HG02884 (cell line): ENCODE measurements around the gene PRRX2.

Source experiments
- ATAC-seq: cut with Tn5 transposase; IDR thresholded peaks from one replicate; pipeline ENCODE4 v1.9.1; 2021; ENCODE audit warnings: mild to moderate bottlenecking, moderate library complexity; ENCODE audit not compliant: unreplicated experiment

PRRX2 gene

DNA sequence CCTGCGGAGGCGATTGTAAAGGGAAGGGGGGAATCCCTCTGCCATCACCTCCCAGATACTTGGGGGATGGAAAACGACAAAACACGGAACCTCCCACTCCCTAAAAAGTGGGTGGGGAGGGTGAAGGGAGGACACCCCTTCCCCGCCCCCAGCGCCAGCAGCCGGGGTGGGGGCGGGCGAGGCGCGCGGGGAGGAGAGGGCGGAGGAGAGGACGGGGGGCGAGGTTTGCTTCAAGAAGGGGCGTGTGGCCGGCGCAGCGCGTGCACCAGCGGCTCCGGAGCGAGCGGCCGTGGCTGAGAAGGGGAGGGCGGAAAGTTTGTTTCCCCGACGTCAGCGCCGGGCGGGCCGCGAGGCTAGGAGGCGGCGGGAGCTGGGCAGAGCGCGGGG, at the start of gene PRRX2:
PRRX2 (plus strand) TSS at position 259 of the 387 bp plus-strand sequence. CDS start 221 bp downstream, outside the sequence.
- ATAC-seq = no peak

DNA sequence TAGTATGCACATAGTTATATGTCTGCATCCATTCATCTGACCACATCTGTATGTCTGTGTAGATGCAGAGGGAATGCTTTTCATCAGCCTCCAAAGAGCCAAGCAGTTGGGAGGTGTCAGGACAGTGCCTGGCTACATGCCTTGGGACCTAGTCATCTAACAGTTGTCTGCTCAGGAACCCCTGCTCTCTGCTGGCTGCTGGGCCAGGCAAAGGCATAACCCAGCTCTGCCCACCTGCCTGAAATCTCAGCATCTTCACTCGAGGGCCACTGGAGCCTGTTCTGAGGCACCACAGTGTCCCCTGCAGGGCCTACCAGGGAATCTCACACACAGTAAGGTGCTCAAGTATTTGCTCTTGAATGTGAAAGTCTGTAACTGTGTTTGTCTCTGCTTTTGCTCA, 48.3 kb upstream of the PRRX2 start:
- ATAC-seq = no peak

DNA sequence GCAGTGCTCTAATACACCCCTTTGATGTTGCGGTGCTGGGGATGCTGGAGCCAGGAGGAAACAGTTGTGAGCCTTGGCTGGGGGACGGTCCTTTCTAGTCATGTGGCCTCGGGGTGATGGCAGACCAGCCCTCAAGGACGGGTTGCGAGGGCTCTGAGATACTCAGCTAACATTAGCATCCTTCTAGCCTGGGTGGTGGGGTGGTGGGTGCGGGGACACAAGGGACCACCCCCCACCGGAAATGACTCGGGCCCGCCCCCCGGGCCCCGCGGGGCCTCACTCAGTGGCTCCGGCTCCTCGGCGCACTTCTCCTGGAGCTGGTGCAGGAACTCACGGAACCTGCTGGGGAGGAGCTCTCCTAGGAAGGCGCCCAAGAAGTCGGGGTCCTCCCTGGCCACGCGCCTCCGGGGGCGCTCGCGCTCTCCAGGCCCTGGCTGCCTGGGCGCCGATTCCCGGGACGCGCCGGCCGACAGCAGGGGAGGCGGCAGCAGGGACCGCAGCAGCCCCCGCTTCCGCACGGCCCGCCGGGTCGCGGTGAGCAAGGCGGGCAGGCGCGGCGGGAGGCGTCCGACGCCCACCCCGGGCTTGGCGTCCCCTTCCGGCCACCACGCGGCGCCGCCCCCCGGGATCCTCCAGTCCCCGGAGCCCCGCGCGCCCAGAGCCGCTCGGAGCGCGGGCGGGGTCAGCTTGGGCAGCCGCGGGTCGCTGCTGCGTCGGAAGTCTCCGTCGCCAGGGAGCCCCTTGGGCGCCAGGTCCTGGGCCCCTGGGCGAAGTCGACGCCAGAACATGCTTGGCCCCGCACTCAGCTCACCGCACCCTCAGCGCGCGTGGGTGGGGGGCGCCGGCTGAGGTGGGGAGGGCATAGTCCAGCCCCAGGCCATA, 45.4 kb upstream of the PRRX2 start:
- ATAC-seq = no peak

DNA sequence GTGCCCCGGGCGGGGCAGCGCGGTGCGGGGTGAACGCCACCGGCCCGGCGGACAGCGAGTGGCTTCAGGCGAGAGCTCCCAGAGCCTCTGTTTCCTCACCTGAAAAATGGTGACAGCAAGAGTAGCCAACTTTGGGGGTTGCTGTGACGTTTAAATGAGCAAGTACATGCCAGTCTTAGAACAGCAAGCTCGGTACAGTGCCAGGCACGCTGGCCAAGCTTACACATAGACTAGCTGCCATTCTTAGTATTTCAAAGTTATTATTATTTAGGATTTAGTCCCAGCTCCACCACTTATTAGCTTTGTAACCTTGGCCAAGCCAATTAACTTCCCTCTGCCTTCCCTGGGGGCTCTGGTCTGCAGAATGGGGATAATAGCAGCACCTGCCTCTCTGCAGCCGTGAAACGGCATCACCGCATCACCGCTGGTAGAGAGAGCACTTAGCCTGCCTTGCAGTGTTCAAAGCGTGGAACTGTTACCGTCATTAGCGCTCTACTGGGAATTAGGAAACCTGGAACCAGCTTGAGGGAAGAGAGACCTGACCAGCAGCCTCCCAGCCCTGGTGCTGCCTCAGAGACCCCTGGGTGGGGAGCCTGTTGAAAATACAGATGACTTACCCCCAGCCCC, 44.7 kb upstream of the PRRX2 start, which contains the start of gene C9orf50:
C9orf50 (minus strand) TSS at position 433 of the 627 bp plus-strand sequence. CDS start 527 bp downstream, outside the sequence.
- ATAC-seq = no peak

DNA sequence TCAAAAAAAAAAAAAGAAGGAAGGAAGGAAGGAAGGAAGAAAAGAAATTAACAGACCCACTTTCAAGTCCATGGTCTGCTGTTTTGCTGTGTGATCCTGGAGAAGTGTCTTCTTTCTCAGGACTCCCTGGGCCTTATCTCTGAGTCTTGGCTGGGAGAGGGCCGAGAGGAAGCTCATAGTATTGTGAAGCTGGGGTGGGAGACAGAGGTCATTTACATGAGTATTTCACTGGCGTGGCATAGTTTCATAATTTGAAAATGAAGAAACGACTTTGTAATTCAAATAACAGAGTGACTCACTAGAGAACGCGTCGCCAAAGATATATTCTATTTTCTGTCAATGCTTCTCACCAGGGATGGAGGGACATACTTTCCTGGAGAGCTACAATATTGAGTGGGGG, 42.1 kb upstream of the PRRX2 start:
- ATAC-seq = no peak

DNA sequence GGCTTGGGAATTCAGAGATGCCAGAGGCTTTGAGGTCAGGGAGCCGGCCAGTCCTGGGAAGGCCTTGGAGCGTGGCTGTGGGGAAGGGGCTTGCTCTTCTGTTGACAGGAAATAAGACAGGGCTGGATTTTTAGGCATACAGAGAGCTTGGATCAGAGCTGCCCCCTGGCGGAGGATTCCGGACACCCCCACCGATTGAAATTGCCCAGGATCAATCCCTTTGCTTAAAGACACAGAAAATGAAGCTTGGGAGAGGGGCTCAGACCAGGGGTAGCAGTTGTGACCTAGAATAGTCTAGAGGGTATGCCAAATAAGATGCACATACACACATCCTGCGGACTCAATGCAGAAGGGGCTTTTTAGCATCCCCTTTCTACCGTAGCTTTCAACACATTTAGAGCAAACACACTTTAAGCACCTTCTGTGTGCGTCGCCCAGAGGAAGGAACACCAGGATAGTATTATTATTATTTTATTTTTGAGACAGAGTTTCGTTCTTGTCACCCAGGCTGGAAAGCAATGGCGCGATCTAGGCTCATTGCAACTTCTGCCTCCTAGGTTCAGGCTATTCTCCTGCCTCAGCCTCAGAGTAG, 41.2 kb upstream of the PRRX2 start:
- no peak for ATAC-seq

DNA sequence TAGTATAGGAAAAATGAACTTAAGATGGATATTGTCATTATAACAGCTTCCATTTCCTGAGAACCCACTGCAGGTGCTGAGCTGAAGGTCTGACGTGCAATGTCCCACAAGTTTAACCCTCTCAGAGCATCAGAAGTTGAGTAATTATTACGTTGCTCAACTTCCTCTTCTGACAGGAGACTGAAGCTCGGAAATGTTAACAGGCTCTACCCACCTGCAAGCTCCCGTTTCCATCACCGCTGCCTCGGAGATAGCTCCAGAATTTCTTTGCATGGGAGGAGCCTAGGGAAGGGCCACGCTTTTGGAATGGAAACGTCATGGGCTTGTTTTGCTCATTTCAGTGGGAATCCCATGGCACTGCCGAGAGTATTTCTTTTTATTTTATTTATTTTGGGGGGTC, 40.5 kb upstream of the PRRX2 start:
- no peak for ATAC-seq

DNA sequence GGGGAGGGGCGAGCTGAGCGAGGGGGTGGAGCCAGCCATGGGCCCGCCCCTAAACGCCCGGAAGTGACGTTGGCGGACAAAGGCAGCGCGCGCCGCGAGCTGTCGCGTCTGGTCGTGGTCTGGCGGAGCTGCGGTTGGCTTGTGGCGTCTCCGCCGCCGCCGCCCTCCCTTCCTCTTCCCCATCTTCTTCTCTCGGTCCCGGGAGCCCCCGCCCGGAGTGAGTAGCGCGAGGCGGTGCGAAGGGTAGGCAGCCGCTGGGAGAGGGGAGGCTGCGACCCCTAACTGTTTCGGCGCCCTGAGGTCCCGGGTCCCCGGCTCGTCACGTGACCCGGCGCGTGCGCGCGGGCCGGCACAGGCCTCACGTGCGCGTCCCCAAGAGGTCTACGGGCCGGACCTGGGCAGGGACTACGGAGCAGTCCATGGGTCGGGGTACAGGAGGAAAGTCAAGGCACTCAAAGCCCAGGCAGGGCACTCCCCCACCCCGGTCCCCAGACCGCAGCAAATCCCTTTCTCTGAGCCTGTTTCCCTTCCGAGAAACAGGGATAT, 39.3 kb upstream of the PRRX2 start, which contains the start of gene NTMT1:
NTMT1 (plus strand) TSS at position 85 of the 546 bp plus-strand sequence. CDS start 6,541 bp downstream, outside the sequence.
- peak; percentile 57 for ATAC-seq

DNA sequence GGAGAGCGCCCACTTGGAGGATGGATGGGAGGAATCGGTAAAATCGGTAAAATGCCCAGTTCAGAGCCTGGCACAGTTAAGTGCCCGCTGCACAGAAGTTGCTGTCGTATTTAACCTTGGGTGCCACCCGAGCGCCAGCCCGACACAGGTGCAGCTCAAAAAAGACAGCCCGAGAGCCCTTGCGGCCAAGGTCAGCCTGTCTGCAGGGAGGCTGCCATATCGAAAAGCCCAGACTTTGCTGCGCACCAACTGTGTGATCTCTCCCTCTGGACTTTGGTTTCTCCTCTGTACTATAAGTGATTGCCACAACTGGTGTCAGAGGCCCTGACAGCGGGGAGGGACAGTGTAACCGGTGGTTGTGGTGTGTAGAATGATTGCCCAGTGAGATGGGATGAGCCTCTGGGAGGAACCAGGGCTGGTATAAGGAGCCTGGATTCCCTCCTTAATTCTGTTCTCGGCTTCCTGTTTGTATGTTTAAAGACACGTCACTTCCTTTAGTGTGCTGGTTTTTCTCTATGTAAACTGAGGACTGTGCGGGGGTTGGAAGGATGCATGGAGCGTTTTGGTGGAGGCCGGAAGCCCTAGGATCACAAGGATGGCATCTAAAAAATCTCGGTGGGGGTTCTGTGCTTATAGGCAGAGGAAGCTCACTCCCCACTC, 38.7 kb upstream of the PRRX2 start:
- ATAC-seq = peak; percentile 32

DNA sequence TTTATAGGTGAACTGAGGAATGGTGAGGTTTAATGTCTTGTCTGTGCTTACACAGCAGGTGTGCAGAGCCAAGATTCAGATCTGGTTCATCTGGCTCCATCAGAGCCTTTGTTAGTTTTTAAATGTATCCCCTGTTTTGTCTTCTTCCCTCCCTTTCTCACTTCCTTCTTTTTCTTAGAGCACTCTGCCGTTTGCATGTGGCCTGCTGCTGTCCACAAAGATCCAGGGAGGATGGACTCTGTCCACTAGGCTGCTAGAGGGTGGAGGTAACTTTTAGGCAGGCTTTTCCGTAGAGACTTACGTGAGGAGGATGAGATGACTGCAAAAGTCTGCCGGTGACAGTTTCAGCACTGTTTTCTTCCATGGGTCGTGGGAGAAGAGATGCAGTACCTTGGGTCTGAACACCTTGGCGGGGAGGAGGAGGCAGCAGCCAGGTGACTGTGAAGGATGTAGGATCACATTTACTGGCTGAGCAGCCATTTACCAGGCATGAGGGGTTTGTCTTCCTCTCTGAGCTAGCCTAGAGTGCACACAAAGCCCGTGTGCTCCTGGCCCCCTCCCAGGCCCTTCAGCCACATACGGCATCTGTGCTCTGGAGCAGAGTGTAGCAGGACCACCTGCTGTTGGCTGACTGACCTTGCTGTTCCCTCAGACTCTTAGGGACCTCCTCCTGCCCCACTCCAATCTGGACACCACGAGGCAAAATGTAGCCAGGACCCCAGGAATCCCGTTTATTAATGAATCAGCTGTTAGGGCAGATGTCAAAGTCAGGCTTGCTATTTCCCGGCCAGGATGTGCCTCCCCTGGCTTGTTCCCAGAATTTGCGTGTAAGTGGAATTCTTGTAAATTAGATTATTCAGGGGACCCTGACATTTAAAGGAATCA, 37.6 kb upstream of the PRRX2 start:
- no peak for ATAC-seq

DNA sequence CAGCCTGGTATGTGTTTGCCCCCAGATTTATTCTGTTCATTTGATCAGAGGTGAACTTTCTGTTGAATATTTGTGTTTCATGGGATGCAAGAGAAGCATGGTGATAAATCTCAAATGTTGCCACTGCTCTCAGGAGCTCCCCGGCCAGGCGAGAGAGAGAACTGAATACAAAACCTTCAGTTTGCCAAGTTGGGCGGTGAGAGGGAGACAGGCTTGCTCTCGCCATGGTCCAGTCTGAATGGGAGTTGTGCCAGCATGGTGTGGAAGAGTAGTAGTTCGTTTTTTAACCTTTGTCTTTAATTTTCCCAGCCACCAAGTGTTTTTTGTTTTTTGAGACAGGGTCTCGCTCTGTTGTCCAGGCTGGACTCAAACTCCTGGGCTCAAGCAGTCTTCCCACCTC, 36.7 kb upstream of the PRRX2 start:
- no peak for ATAC-seq

DNA sequence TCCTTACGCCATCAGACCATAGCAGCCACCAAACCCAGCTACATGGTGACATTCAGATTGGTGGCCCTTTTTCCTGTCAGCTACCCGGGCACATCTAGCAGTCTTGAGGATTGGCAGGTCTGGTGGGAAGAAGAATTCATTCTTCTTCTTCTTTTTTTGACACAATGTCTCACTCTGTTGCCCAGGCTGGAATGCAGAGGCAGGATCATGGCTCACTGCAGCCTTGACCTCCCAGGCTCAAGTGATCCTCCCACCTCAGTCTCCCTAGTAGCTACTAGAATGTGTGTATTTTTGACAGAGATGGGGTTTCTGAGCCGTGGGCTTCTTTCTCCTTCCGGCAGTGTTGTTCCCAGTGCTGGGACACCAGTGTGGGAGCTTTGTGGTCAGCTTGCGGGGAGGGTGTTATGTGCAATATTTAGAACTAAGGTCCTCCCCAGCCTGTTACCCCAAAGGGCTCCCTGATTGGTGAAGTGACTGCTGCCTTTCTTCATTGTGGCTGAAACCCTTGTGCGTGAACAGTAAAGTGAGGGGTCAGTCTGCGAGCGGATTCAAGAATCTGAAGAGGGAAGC, 36.1 kb upstream of the PRRX2 start:
- no peak for ATAC-seq

DNA sequence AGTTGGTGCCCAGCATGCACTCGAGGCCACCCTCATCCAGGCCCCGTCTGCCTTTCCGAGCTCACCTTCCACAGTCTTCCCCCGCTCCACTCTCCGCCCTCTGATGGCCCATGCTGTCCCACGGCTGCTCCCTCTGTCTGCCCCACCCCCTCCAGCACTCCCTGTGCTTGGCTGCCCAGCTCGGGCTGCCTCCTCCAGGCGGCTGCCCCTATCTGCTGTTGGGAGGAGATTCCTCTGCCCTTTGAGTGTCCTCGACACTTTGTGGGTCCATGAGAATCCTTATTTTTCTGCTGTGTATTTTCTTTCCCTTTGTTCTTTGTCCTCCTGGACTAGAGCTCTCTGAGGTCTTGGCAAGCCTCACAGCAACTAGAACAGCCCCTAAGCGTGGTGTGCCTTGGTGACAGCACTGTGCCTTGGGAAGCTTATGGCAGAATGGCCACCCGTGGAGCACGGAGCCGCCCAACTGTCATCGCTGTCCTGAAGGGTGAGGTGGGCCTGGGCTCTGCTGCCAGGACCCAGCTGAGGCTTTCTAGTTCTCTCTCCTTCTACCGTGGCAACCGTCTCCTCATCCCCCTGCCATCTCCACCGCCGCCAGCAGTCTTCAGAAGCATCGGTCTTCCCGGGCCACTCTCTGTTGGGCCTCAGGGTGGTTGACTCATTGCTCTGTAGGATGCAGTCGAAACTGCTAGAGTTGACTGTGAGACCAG, 34.3 kb upstream of the PRRX2 start:
- ATAC-seq = no peak

DNA sequence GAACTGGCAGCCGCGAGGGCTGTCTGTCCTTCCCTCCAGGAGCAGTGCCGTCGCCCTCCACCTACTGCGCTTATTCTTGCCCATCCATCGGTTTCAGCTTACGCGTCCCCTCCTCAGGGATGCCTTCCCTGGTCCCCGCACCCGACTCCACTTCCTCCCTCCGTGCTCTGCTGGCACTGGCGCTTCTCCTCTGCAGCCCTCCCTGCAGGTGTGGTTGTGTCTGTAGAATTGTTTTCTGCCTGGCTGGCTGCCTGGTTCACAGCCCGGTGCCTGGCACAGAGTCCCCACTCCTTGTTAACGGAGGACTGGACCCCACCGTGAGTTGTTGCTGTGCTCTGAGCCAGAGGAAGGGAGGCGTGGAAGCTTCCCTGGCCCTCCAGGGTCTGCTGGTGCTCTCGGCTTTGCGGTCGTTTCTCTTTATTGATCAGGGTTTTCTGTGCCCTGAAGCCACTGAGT, 33.7 kb upstream of the PRRX2 start:
- ATAC-seq = no peak

DNA sequence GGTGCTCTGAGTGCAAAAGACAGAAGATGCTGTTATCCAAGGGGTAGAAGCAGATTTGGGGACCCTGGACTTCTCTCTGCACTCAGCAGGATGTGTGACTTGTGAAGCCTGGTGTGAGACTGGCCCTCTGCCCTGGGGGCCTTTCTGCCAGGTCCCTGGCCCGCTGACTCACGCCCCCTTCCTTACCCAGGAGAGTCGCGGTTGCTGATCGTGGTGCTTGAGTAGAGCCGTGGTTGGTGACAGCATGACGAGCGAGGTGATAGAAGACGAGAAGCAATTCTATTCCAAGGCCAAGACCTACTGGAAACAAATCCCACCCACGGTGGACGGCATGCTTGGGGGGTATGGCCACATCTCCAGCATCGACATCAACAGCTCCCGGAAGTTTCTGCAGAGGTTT, 33.0 kb upstream of the PRRX2 start:
- no peak for ATAC-seq

DNA sequence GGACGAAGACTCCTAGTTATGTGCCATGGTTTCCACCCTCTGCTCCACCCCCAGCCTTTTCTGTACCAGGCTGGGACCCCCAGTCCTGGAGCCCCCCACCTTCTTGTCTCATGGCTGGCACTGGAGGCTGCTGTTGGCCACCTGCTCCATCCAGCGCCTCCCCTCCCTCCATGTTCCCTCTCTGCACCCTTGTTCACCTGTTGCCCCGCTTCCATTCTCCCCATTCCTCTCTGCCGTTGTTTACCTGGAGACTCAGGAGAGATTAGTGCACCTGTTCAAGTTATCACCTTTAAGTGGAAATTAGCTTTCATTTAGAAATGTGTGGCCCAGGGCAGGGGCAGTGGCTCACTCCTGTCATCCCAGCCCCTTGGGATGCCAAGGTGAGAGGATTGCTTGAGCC, 32.2 kb upstream of the PRRX2 start:
- ATAC-seq = no peak

DNA sequence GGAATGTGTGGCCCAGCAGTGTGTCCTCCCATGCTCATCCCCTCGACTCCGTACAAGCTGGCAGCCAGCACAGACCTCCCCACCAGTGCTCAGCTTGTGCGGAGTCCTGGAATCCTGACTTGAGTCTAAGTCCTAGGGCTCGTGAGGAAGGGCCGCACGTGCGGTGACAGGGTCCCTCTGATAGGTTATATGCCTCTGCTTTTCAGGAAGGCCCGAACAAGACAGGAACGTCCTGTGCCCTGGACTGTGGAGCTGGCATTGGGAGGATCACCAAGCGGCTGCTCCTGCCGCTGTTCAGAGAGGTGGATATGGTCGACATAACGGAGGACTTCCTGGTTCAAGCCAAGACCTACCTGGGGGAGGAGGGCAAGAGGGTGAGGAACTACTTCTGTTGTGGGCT, 31.6 kb upstream of the PRRX2 start:
- no peak for ATAC-seq

DNA sequence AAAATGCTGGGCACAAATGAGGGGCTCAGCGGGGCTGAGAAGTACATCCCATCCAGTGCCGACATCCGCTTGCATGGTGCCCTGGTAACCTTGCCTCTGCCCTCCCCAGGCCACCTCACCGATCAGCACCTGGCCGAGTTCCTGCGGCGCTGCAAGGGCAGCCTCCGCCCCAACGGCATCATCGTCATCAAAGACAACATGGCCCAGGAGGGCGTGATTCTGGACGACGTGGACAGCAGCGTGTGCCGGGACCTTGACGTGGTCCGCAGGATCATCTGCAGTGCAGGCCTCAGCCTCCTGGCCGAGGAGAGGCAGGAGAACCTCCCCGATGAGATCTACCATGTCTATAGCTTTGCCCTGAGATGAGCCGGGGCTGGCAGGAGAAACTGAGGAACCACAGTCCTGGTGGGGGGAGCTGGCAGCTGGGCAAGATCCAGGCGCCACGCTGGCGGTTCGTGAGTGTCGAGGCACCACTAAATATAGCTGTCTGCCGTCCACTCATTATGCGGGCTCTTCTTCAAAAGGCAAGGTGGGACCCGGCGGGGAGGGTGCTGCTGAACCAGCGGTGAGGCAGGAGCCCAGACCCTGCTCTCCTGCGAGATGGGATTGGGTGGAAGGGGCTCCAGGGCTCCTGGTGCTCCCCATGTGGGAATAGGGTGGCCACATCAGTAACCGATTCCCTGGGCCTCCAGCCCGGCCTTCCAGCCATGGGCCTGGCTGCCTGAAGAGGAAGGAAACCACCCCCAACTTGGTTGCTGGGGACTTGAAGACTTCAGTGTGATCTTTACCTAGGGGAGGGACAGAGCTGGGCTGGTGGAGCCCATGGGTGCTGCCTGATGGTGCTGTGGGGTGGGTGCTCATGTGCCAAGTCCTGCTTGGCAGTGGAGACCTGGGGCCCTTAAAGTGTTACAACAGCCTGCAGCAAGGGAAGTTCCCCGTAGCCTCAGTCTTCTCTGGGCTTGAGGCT, 30.1 kb upstream of the PRRX2 start:
- ATAC-seq = no peak
